Activated T-helper 1 cell treated with anti-CD3 and anti-CD28 coated beads, Interleukin-12 subunit alpha, Interleukin-12 subunit beta, Interleukin-2, Interleukin-4 antibody, amounts not matched to agents 30 ng/mL and 10 ng/mL and 1 ng/mL, durations not matched to agents 14 hours and 24 hours and 36 hours (primary cell): Measurements from ENCODE around the gene ORC5. TPM values are rescaled to one million over a fixed set of nuclear protein-coding genes. Genes with fewer than 3 reads are reported as not detected.

Experiments
- DNase-seq: peaks from one replicate; pipeline ENCODE4 v3.0.0; 2021; ENCODE audit warnings: low spot score
- H3K27ac Mint-ChIP-seq: one replicate; pipeline ENCODE4 v1.8.0; 2021; ENCODE audit warnings: mild to moderate bottlenecking, mixed read lengths
- H3K27me3 Mint-ChIP-seq: one replicate; pipeline ENCODE4 v1.8.0; 2022; ENCODE audit warnings: mild to moderate bottlenecking, moderate library complexity, mixed read lengths; ENCODE audit not compliant: insufficient read depth
- H3K36me3 Mint-ChIP-seq: one replicate; pipeline ENCODE4 v1.8.0; 2021; ENCODE audit warnings: low read depth, mixed read lengths
- H3K4me1 Mint-ChIP-seq: one replicate; pipeline ENCODE4 v1.8.0; 2021; ENCODE audit warnings: low read depth, mixed read lengths
- H3K4me3 Mint-ChIP-seq: one replicate; pipeline ENCODE4 v1.8.0; 2021; ENCODE audit warnings: mild to moderate bottlenecking, moderate library complexity, mixed read lengths
- H3K9me3 Mint-ChIP-seq: one replicate; pipeline ENCODE4 v1.8.0; 2021; ENCODE audit warnings: mixed read lengths
- intact Hi-C: fragments of 100-400 bp; cut with micrococcal nuclease; formaldehyde crosslinking; loops from one replicate; pipeline ENCODE4 v1.15.1; 2024
- total RNA-seq: library from RNA; stranded (reverse); gene quantifications from 2 replicates; pipeline ENCODE4 v1.2.3, GENCODE V29; 2022

ORC5 gene
- total RNA-seq, 1 donor from 2014 or later: 32.5 TPM

GRCh38 chr7:104137511-104137910 is 70.3 kb downstream of the ORC5 start:
- H3K27me3 Mint-ChIP-seq: no peaks in the 10 kb centered on the region
- H3K4me1 Mint-ChIP-seq: peaks cover 9% of the 10 kb centered on the region
- H3K27ac Mint-ChIP-seq: no peak overlapping the region
- no peak overlapping the region for H3K4me3 Mint-ChIP-seq
- no peaks in the 10 kb centered on the region for H3K9me3 Mint-ChIP-seq
- intact Hi-C loops: loop anchor here (2.0 kb wide), 1 partner anchor 19 kb away; no protein-coding TSS in a partner anchor
- no peak for DNase-seq
- H3K36me3 Mint-ChIP-seq: peaks cover 7% of the 10 kb centered on the region

- DNase-seq: no peak
- intact Hi-C loops: loop anchor here (2.0 kb wide), 1 partner anchor 20 kb away; no protein-coding TSS in a partner anchor
Observed at GRCh38 chr7:104136981-104137380, 70.8 kb downstream of the ORC5 start.

GRCh38 chr7:104136561-104136960 is 71.3 kb downstream of the ORC5 start:
- DNase-seq: no peak
- no peaks in the 10 kb centered on the region for H3K9me3 Mint-ChIP-seq
- intact Hi-C loops: loop anchor here (2.0 kb wide), 1 partner anchor 20 kb away; no protein-coding TSS in a partner anchor
- H3K4me1 Mint-ChIP-seq: peaks cover 9% of the 10 kb centered on the region
- peak overlapping the region; percentile 86 for H3K27ac Mint-ChIP-seq
- no peak overlapping the region for H3K4me3 Mint-ChIP-seq
- peaks cover 12% of the 10 kb centered on the region for H3K36me3 Mint-ChIP-seq
- H3K27me3 Mint-ChIP-seq: no peaks in the 10 kb centered on the region

More at GRCh38 chr7:104136981-104137380, 70.8 kb downstream of the ORC5 start:
- H3K27me3 Mint-ChIP-seq: no peaks in the 10 kb centered on the region
- peaks cover 9% of the 10 kb centered on the region for H3K36me3 Mint-ChIP-seq
- H3K4me1 Mint-ChIP-seq: peaks cover 9% of the 10 kb centered on the region
- H3K9me3 Mint-ChIP-seq: no peaks in the 10 kb centered on the region
- no peak overlapping the region for H3K4me3 Mint-ChIP-seq
- no peak overlapping the region for H3K27ac Mint-ChIP-seq

- Mint-ChIP-seq H3K4me1 (peaks cover 9% of the 10 kb centered on the region), H3K27me3 (no peaks in the 10 kb centered on the region), H3K9me3 (no peaks in the 10 kb centered on the region), H3K36me3 (peaks cover 15% of the 10 kb centered on the region), H3K27ac (peak overlapping the region; percentile 86), H3K4me3 (peak overlapping the region; percentile 12)
- no peak for DNase-seq
- intact Hi-C loops: loop anchor here (1.0 to 2.0 kb wide), 2 partner anchors 21 to 72 kb away; partner anchors contain the start of gene ORC5
Observed at GRCh38 chr7:104135760-104136558, 71.9 kb downstream of the ORC5 start.

GRCh38 chr7:104133238-104133637 is 74.6 kb downstream of the ORC5 start:
- intact Hi-C loops: no loop called here
- Mint-ChIP-seq H3K4me1 (peaks cover 9% of the 10 kb centered on the region), H3K27me3 (no peaks in the 10 kb centered on the region), H3K36me3 (peaks cover 26% of the 10 kb centered on the region), H3K27ac (no peak overlapping the region), H3K9me3 (no peaks in the 10 kb centered on the region), H3K4me3 (no peak overlapping the region)
- DNase-seq: no peak

- no peak for DNase-seq
- peaks cover 2% of the 10 kb centered on the region for H3K4me1 Mint-ChIP-seq
- H3K4me3 Mint-ChIP-seq: no peak overlapping the region
- H3K27me3 Mint-ChIP-seq: no peaks in the 10 kb centered on the region
- no peak overlapping the region for H3K27ac Mint-ChIP-seq
- H3K36me3 Mint-ChIP-seq: peaks cover 22% of the 10 kb centered on the region
- intact Hi-C loops: no loop called here
- H3K9me3 Mint-ChIP-seq: no peaks in the 10 kb centered on the region
Observed at GRCh38 chr7:104130726-104131125, 77.1 kb downstream of the ORC5 start.

GRCh38 chr7:104127204-104127603 is 80.6 kb downstream of the ORC5 start:
- Mint-ChIP-seq H3K9me3 (no peaks in the 10 kb centered on the region), H3K27me3 (no peaks in the 10 kb centered on the region), H3K27ac (no peak overlapping the region), H3K4me1 (no peaks in the 10 kb centered on the region), H3K4me3 (no peak overlapping the region), H3K36me3 (peaks cover 22% of the 10 kb centered on the region)
- intact Hi-C loops: no loop called here
- no peak for DNase-seq

- H3K9me3 Mint-ChIP-seq: peaks cover 4% of the 10 kb centered on the region
- H3K27me3 Mint-ChIP-seq: no peaks in the 10 kb centered on the region
- H3K4me3 Mint-ChIP-seq: no peak overlapping the region
- intact Hi-C loops: no loop called here
- DNase-seq: no peak
- peaks cover 18% of the 10 kb centered on the region for H3K36me3 Mint-ChIP-seq
- no peak overlapping the region for H3K27ac Mint-ChIP-seq
- H3K4me1 Mint-ChIP-seq: no peaks in the 10 kb centered on the region
Observed at GRCh38 chr7:104126411-104126841, 81.4 kb downstream of the ORC5 start.

GRCh38 chr7:104124893-104125477 is 82.8 kb downstream of the ORC5 start:
- Mint-ChIP-seq H3K4me1 (no peaks in the 10 kb centered on the region), H3K4me3 (no peak overlapping the region), H3K27ac (no peak overlapping the region), H3K27me3 (no peaks in the 10 kb centered on the region), H3K9me3 (peaks cover 4% of the 10 kb centered on the region), H3K36me3 (peaks cover 7% of the 10 kb centered on the region)
- intact Hi-C loops: no loop called here
- no peak for DNase-seq

GRCh38 chr7:104124469-104124868 is 83.3 kb downstream of the ORC5 start:
- Mint-ChIP-seq H3K4me1 (no peaks in the 10 kb centered on the region), H3K4me3 (no peak overlapping the region), H3K27ac (no peak overlapping the region), H3K27me3 (no peaks in the 10 kb centered on the region), H3K36me3 (peaks cover 7% of the 10 kb centered on the region), H3K9me3 (peaks cover 4% of the 10 kb centered on the region)
- intact Hi-C loops: no loop called here
- no peak for DNase-seq

GRCh38 chr7:104123786-104124185 is 84.0 kb downstream of the ORC5 start:
- H3K9me3 Mint-ChIP-seq: peaks cover 4% of the 10 kb centered on the region
- H3K27ac Mint-ChIP-seq: no peak overlapping the region
- no peaks in the 10 kb centered on the region for H3K27me3 Mint-ChIP-seq
- H3K4me3 Mint-ChIP-seq: no peak overlapping the region
- intact Hi-C loops: no loop called here
- no peaks in the 10 kb centered on the region for H3K4me1 Mint-ChIP-seq
- no peak for DNase-seq
- H3K36me3 Mint-ChIP-seq: peaks cover 3% of the 10 kb centered on the region

GRCh38 chr7:104113788-104114187 is 94.0 kb downstream of the ORC5 start:
- intact Hi-C loops: no loop called here

GRCh38 chr7:104112623-104113022 is 95.2 kb downstream of the ORC5 start:
- no peak for DNase-seq
- H3K4me3 Mint-ChIP-seq: no peak overlapping the region
- intact Hi-C loops: no loop called here
- H3K36me3 Mint-ChIP-seq: no peaks in the 10 kb centered on the region
- no peak overlapping the region for H3K27ac Mint-ChIP-seq
- peaks cover 2% of the 10 kb centered on the region for H3K27me3 Mint-ChIP-seq
- H3K4me1 Mint-ChIP-seq: no peaks in the 10 kb centered on the region
- no peaks in the 10 kb centered on the region for H3K9me3 Mint-ChIP-seq

More at GRCh38 chr7:104113788-104114187, 94.0 kb downstream of the ORC5 start:
- no peak overlapping the region for H3K27ac Mint-ChIP-seq
- no peak overlapping the region for H3K4me3 Mint-ChIP-seq
- no peak for DNase-seq
- H3K27me3 Mint-ChIP-seq: peaks cover 2% of the 10 kb centered on the region
- H3K4me1 Mint-ChIP-seq: no peaks in the 10 kb centered on the region
- no peaks in the 10 kb centered on the region for H3K9me3 Mint-ChIP-seq
- no peaks in the 10 kb centered on the region for H3K36me3 Mint-ChIP-seq
